NCI-H446 treated with DMSO at 0.1 percent for 48 hours (cell line): ENCODE results near the gene TFIP11.

Source experiments
- DNase-seq: peaks from one replicate; lab custom pipeline; 2025; lab: John Stamatoyannopoulos, UW

Gene TFIP11

GRCh38 chr22:26479043-26479791, 33.1 kb downstream of the TFIP11 start:
- no peak for DNase-seq

GRCh38 chr22:26477341-26477731, 34.9 kb downstream of the TFIP11 start:
- no peak for DNase-seq

GRCh38 chr22:26476705-26477340, 35.5 kb downstream of the TFIP11 start:
- no peak for DNase-seq

- no peak for DNase-seq
Observed at GRCh38 chr22:26474682-26475081, 37.6 kb downstream of the TFIP11 start.

GRCh38 chr22:26471522-26471921, 40.8 kb downstream of the TFIP11 start:
- no peak for DNase-seq

DNA sequence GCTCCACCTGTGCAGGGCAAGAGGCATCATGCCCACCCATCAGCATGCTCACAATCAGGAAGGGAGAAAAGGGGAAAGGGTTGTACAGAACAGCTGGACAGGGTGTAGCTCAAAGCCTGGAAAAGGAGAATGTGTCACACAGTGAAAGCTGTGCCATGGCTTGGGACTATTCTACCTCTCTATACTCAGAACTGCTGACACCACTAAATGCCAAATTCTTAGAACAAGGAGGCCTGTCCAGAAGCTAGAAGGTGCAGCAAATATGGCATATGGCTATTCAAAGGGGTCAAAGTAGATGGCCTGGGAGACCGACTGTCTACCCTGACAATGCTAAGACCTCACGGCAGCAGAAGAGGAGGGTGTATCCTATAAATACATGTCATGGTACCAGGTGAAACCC, 41.5 kb downstream of the TFIP11 start:
- no peak for DNase-seq

GRCh38 chr22:26466196-26466595, 46.1 kb downstream of the TFIP11 start:
- peak; percentile 95 for DNase-seq

DNA sequence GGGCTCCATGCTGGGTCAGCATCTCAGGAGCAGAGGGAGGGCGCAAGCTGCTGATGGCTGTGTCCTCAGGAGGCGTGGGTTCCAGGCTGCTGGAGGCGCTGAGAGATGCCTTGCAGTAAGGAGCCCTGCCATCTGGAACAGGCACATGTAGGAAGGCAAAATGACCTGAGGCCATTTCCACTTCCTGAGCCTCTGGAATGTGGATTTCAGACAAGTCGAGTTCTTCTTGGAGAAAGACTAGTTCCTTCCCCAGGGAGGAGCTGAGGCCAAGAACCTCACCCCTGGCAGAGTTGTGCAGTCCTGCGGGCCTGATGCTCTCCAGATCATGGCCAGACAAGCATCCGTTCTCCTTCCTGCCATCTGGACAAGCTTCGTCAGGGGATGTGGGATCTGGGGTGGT, 48.0 kb downstream of the TFIP11 start:
- DNase-seq: no peak

GRCh38 chr22:26463688-26464087, 48.6 kb downstream of the TFIP11 start:
- no peak for DNase-seq

DNA sequence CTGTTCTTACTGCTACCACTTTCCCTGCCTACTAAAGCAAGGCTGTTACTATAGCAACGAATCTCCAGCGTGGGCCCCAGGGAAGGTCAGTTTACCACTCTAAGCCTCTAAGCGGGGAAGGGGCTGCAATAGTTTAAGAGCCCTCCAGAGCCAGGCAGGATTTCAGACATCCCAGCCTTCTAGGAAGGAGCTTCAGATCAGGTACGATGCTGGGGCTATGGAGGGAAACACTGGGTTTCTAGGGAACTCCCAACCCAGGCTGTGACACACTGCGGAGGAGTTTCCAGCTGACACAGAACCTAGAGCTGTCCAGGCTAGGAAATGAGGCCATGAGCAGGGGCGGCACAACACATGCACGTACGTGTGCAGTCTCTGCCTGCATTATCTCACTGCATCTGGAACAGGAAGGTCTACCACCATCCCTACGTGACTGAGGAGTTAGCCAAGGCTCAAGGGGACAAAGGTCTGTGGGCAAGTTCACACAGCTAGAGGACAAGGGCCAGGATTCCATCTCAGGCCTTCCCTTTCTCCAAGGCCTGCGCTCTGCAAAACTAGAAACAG, 49.1 kb downstream of the TFIP11 start:
- no peak for DNase-seq

DNA sequence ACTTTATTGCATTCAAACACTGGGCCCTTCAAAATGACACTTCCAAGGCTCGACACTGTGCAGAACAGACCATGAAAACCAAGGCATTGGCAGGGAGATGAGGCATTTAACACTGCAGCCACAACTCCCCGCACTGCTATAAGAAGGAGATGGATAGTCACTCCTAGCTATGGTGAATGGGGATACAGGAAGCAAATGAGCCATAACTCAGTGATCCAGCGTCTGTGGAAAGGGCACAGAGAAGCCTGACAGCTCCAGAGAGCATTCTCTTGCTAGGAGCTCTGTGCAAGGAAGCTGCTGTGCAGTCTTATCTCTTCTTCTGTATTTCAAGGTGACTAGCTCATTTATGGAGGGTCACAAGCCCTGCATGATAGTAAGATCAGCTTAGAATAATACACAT, 49.6 kb downstream of the TFIP11 start:
- DNase-seq: no peak

GRCh38 chr22:26462051-26462450, 50.2 kb downstream of the TFIP11 start:
- no peak for DNase-seq

GRCh38 chr22:26461188-26461810, 51.0 kb downstream of the TFIP11 start:
- DNase-seq: no peak

DNA sequence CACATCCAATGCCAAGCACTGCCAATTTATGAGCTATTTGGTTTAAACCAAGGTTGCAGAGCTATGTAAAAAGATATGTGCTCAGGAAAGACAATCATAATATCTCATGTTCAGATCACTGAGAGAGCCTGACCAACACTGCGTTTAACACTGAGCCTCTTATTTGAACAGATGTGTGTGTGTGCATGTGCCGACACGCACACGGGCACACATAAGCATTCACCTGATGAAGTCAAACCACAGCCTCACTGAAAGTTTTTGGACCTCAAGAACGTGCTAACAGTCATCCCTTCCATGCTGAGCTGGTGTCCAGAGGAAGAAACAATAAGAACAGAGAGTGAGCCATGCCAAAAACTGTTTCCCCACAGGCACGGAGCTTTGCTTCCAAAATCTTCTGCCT, 52.1 kb downstream of the TFIP11 start:
- no peak for DNase-seq

- no peak for DNase-seq
Observed at GRCh38 chr22:26457661-26458272, 54.5 kb downstream of the TFIP11 start.

DNA sequence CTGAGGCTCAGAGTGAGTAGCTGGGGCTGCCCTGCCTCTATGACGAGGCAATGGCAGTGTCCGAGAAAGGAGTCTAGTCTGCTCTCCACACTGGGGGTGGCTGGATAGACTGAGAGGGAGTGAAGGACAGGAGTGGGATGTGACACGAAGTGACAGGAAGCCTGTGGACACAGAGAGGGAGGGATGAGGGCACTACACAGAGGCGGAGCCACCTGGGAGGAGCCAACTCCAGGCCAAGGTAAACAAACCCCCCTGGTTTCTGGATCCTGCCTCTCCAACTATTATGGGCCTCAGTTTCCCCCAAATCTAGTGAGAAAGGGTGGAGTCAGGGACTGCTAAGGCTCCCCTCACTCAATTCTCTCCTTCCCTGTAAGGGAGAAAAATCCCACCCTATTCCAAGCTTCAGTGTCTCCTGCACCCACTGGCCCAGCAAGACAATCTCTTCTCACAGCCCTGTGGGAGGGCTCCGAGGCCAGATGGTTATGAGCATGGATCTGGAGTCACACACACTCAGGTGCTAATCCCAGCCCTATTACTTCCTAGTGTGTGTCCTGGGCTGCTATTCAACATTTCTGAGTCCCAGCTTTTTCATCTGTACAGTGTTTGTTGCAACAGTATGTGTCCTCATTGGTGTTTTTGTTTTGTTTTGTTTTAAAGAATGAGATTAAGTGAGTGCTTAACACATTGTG, 58.3 kb downstream of the TFIP11 start:
- DNase-seq: no peak

DNA sequence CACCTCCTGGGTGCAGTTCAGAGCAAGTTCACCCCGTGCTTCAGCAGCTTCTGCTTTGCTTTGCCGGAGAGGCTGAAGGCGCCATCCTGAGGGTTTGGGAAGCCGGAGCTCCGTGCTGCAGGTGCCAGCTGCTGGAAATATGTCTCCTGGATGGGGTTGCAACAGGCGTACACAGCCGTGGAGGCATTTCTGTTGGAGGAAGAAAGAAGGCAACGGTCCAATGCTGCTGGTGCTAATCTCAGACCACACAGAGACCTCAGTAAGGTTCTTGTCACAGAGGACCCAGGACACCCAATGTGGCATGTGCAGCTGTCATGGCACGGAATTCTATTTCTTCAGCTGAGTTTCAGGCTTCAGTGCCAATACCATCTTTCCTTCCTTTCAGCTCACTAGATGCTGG, 59.1 kb downstream of the TFIP11 start:
- DNase-seq: no peak

- DNase-seq: no peak
Observed at GRCh38 chr22:26452236-26453016, 59.8 kb downstream of the TFIP11 start.

- no peak for DNase-seq
Observed at GRCh38 chr22:26450453-26451185, 61.7 kb downstream of the TFIP11 start.

DNA sequence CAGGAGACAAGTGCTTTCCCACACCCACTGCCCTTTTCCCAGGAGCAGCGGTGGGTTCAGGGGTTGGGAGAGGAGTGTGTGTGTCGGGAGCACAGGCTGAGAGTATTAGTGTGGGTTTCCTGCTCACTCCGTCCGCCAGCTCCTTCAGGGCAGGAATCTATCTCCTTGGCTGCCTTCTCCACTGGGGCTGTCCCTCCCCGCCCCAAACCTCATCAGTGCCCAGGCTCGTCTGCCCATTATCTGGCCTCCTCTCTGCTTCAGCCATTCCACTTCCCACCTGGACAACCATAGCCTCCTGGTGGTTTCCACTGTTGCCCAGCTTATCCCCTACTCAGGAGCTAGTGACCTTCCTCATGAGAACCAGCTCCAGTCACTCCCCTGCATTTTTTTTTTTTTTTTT, 63.3 kb downstream of the TFIP11 start:
- no peak for DNase-seq

GRCh38 chr22:26448334-26448733, 63.9 kb downstream of the TFIP11 start:
- no peak for DNase-seq
